SU-DHL-6 (cell line): ENCODE results near the gene PRSS27.

Experiments used
- CTCF ChIP-seq: fragments of 200-600 bp; sonication (generic); IDR thresholded peaks from one replicate; pipeline ENCODE4 v1.5.1; 2017; ENCODE audit warnings: antibody characterized with exemption, mild to moderate bottlenecking, low read length, moderate library complexity; ENCODE audit not compliant: insufficient read depth, poor library complexity, severe bottlenecking
- EZH2phosphoT487 ChIP-seq: fragments of 200-600 bp; sonication (generic), shearing (Covaris generic); conservative IDR thresholded peaks from 2 replicates; pipeline ENCODE4 v1.6.1; 2018; ENCODE audit warnings: mild to moderate bottlenecking, antibody characterized with exemption, low read length, moderate library complexity, mixed read lengths

- TF ChIP-seq CTCF (no peak), EZH2phosphoT487 (no peak)
These were observed 41.4 kb upstream of the PRSS27 start for GRCh38 chr16:2761472-2761871.
